ENCODE measurements around the gene ROPN1.

The ROPN1 gene

DNA sequence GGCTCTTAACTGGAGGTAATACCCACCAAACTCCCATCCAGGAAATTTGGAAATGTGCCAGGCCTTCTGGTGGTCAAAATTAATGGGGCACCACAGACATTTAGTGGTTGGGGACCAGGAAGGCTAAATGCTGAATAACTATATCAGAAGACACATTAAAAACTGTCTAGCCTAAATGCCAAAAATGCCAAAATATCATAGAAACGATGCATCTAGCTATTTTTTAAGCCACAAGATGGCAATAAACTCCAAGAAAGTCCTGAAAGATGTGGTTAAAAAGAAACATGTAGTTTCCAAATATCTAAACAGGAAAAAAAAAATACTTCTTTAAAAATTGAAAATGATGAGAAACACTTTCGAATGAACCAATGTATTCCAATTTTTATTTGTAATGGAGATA lies 50.8 kb downstream of the ROPN1 start:
- DNase-seq = no peak

GRCh38 chr3:123939706-123940105 lies 52.2 kb downstream of the ROPN1 start:
- no peak for DNase-seq

GRCh38 chr3:123936400-123936799 lies 55.5 kb downstream of the ROPN1 start:
- DNase-seq = no peak

DNA sequence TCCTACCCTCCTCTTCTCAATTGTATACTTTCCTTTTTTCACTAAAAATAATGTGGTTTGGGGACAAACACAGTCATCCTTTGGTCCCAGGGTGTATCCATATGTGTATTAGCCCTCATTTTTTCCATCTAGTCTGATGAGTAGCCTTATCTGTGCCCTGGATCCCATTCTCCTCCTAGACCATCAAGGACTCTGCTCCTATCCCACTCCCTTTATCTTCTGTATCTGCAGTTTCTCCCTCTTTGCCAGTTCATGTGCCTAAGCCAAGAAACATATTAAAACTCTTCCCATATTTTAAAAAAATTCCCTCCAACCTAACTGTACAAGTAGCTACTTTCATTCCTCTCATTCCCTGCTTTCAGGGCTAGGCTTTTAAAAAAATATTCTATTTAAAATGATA lies 56.1 kb downstream of the ROPN1 start:
- DNase-seq = no peak

- no peak for DNase-seq
Observed at GRCh38 chr3:123934250-123934649, 57.7 kb downstream of the ROPN1 start.

GRCh38 chr3:123930445-123930844 lies 61.5 kb downstream of the ROPN1 start:
- no peak for DNase-seq

GRCh38 chr3:123929325-123929724 lies 62.6 kb downstream of the ROPN1 start:
- no peak for DNase-seq

- DNase-seq = no peak
Observed at GRCh38 chr3:123926396-123926795, 65.5 kb downstream of the ROPN1 start.

DNA sequence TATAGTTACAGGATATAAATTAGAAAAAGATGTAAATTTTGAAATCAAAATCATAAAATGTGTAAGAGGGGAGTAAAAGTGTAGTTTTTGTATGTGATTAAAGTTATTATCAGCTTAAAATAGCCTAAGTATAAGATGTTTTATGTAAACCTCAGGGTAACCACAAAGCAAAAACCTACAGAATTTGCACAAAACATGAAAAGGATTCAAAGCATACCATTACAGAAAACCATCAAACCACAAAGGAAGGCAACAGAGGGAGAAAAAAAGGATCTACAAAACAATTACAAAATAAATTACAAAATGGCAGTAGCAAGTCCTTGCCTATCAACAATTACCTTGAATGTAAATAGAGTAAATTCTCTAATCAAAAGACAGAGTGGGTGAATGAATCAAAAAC lies 71.1 kb downstream of the ROPN1 start:
- no peak for DNase-seq

GRCh38 chr3:123920383-123920782 lies 71.5 kb downstream of the ROPN1 start:
- DNase-seq = no peak

GRCh38 chr3:123919353-123919752 lies 72.6 kb downstream of the ROPN1 start:
- DNase-seq = no peak
